A673 (cell line): ENCODE data around the gene B4GALNT4. TPM values are rescaled to one million over a fixed set of nuclear protein-coding genes. Genes with fewer than 3 reads are reported as not detected.

Experiments
- BruUV-seq: library from RNA; stranded (reverse); fragments of 400-500 nt; replicated peaks from 2 replicates; lab custom pipeline; 2021; lab: Mats Ljungman, UMichigan
- CTCF ChIA-PET: fragments of 300-600 bp; sonication (Branson Sonifier 250); formaldehyde crosslinking; loops from one replicate; lab custom pipeline; 2022; ENCODE audit warnings: antibody characterized with exemption; lab: Charles Lee
- POLR2A ChIA-PET: fragments of 300-600 bp; sonication (Branson Sonifier 250); formaldehyde crosslinking; loops from one replicate; lab custom pipeline; 2022; ENCODE audit warnings: antibody characterized with exemption; ENCODE audit not compliant: low non-redundant PET; lab: Charles Lee
- DNase-seq: peaks from one replicate; pipeline ENCODE4 v3.0.0-alpha.2; 2015; ENCODE audit warnings: low spot score
- H3K27ac ChIP-seq: fragments of 200-600 bp; sonication (generic); 2 replicates; pipeline ENCODE4 v1.5.1; 2016; ENCODE audit warnings: mixed run types, low read depth, mild to moderate bottlenecking, mixed read lengths, antibody characterized with exemption, low read length; ENCODE audit not compliant: poor library complexity, severe bottlenecking
- H3K27me3 ChIP-seq: fragments of 200-600 bp; sonication (generic); replicated peaks from 2 replicates; pipeline ENCODE4 v1.6.1; 2017; ENCODE audit warnings: mixed run types, low read depth, mild to moderate bottlenecking, mixed read lengths, antibody characterized with exemption, low read length; ENCODE audit not compliant: insufficient read depth, poor library complexity
- H3K36me3 ChIP-seq: fragments of 200-600 bp; sonication (generic); 2 replicates; pipeline ENCODE4 v1.6.1; 2016; ENCODE audit warnings: mixed run types, mild to moderate bottlenecking, mixed read lengths, antibody characterized with exemption, low read length; ENCODE audit not compliant: insufficient read depth, poor library complexity, severe bottlenecking
- H3K4me1 ChIP-seq: fragments of 200-600 bp; sonication (generic); 2 replicates; pipeline ENCODE4 v1.6.1; 2017; ENCODE audit warnings: mixed run types, mild to moderate bottlenecking, mixed read lengths, antibody characterized with exemption, low read length; ENCODE audit not compliant: insufficient read depth, poor library complexity, severe bottlenecking
- H3K4me3 ChIP-seq: fragments of 200-600 bp; sonication (generic); 2 replicates; pipeline ENCODE4 v1.5.1; 2016; ENCODE audit warnings: low read depth, mixed run types, mild to moderate bottlenecking, mixed read lengths, low read length; ENCODE audit not compliant: poor library complexity, severe bottlenecking
- H3K9me3 ChIP-seq: fragments of 200-600 bp; sonication (generic); 2 replicates; pipeline ENCODE4 v1.6.1; 2016; ENCODE audit warnings: mixed run types, low read depth, mild to moderate bottlenecking, mixed read lengths, antibody characterized with exemption, low read length; ENCODE audit not compliant: poor library complexity, severe bottlenecking
- CTCF ChIP-seq: fragments of 300-800, 200-600 bp; sonication (generic); conservative IDR thresholded peaks from 2 replicates; pipeline ENCODE4 v1.5.1; 2017; ENCODE audit warnings: low read depth, mild to moderate bottlenecking, antibody characterized with exemption, low read length, moderate library complexity, mixed read lengths
- EZH2 ChIP-seq: fragments of 200-600 bp; sonication (generic); IDR thresholded peaks from 2 replicates; pipeline ENCODE4 v1.6.1; 2017; ENCODE audit warnings: borderline replicate concordance, low read depth, mild to moderate bottlenecking, mixed read lengths, antibody characterized with exemption, low read length; ENCODE audit not compliant: poor library complexity, severe bottlenecking
- intact Hi-C: fragments of 100-400 bp; cut with micrococcal nuclease; formaldehyde crosslinking; loops from one replicate; pipeline ENCODE4 v1.10.0; 2022; ENCODE audit not compliant: unreplicated experiment
- total RNA-seq: library from RNA; stranded (reverse); gene quantifications from 2 replicates; pipeline ENCODE4 v1.2.3, GENCODE V29; 2021

The B4GALNT4 gene
- total RNA-seq, 1 experiment from 2014 or later = 19.0 TPM

DNA sequence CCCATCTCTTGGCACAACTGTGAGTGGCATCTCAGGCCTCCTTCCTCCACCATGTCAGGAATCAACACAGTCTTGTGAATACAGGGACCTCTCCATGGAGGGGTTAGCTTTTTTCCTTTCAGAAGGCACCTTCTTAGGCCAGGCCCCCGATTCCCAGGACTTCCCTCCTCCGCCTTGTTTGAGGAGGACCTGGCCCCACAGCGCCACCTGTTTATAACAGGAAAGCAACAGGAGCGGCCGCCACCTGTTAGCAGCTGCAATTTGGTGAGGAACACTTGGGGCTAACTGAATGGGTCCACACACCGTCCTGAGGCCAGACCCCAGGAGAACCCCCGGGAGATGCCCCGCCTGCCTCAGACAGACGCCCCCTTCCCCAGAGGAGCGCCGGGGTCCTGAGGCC lies 20.9 kb downstream of the B4GALNT4 start:
- Histone ChIP-seq H3K36me3 (no peaks in the 10 kb centered on the region), H3K27ac (no peak overlapping the region), H3K4me1 (no peaks in the 10 kb centered on the region), H3K4me3 (no peak overlapping the region), H3K27me3 (no peaks in the 10 kb centered on the region), H3K9me3 (peaks cover 6% of the 10 kb centered on the region)
- POLR2A ChIA-PET = no interaction called here
- DNase-seq = no peak
- CTCF ChIA-PET = no interaction called here
- TF ChIP-seq EZH2 (no peak), CTCF (0 out of 2 replicates have a peak, but pooled peaks have one; percentile 12)
- no TSS peak for BruUV-seq
- intact Hi-C loops = no loop called here

- intact Hi-C loops = no loop called here
- no peaks in the 10 kb centered on the region for H3K4me1 ChIP-seq
- no TSS peak for BruUV-seq
- no peak for DNase-seq
- H3K9me3 ChIP-seq = peaks cover 6% of the 10 kb centered on the region
- no peak overlapping the region for H3K4me3 ChIP-seq
- ChIA-PET POLR2A (no interaction called here), CTCF (no interaction called here)
- H3K36me3 ChIP-seq = no peaks in the 10 kb centered on the region
- H3K27ac ChIP-seq = no peak overlapping the region
- TF ChIP-seq EZH2 (no peak), CTCF (no peak)
- no peaks in the 10 kb centered on the region for H3K27me3 ChIP-seq
Observed at GRCh38 chr11:391117-392017, 22.1 kb downstream of the B4GALNT4 start.

- no TSS peak for BruUV-seq
- intact Hi-C loops = no loop called here
- H3K9me3 ChIP-seq = no peaks in the 10 kb centered on the region
- no peak for TF ChIP-seq CTCF
- no peak for TF ChIP-seq EZH2
- H3K27ac ChIP-seq = no peak overlapping the region
- H3K27me3 ChIP-seq = no peaks in the 10 kb centered on the region
- no peak overlapping the region for H3K4me3 ChIP-seq
- H3K36me3 ChIP-seq = no peaks in the 10 kb centered on the region
- DNase-seq = no peak
- CTCF ChIA-PET = interaction anchor here (0.7 kb wide), 1 partner anchor 141 kb away, joined by 4 read pairs; no protein-coding TSS in a partner anchor
- no peaks in the 10 kb centered on the region for H3K4me1 ChIP-seq
- POLR2A ChIA-PET = interaction anchor here (0.7 kb wide), 1 partner anchor 126 kb away, joined by 3 read pairs; no protein-coding TSS in a partner anchor
Observed at GRCh38 chr11:392102-392777, 22.9 kb downstream of the B4GALNT4 start.
